ENCODE results near the gene TENM3. TPM values are rescaled to one million over a fixed set of nuclear protein-coding genes. Genes with fewer than 3 reads are reported as not detected.

The TENM3 gene
- total and polyA plus RNA-seq, 2 donors (not counting 3 experiments of a cell fraction or from before 2014, with no cell fraction given) = 3.2 to 6.2 TPM

DNA sequence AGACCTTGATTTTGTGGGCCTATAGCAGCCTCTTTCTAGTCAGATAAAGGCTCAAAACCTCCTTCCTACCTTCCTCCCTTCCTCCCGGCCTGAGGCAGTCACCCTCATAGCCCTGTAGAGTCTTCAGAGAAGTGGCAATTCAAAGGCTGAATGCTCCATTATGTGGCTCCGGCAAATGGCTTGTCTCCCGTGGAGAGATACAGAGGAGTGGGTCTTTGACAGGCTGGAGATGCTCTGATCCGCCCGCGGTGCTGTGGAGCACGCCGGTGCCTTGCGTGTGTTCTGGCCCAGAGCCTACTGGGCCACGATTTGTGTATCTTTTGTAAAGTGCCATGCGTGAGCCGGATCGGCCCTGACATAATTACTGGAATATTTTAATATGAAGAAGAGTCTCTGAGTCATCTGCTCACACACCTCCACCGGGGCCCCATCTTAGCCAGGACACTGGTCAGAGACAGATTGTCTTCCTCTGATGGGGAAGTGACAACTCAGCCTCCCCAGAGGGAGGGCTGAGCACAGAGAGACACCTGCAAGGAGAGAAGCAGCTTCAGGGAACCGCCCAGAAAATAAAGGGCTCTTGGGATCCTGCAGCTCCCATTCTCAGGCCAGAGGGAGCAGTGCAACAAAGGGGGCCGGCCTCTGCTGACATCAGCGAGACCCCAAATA lies 585.3 kb downstream of the TENM3 start:
- DNase-seq (ENCODE audit: low read depth, low spot score) (no peak), FAIRE-seq (no peak)
- POLR2A ChIA-PET = no interaction called here
- no peak overlapping the region for H3K9ac ChIP-seq (replicated peaks; ENCODE audit: extremely low read depth, insufficient read depth, low read length)
- CTCF ChIA-PET = no interaction called here
- no peak overlapping the region for H2AFZ ChIP-seq (ENCODE audit: low read depth, low read length)
- H3K27me3 ChIP-seq (ENCODE audit: control insufficient read depth in 2 of 2, insufficient read depth in 2 of 2, low read length in 2 of 2) = no peaks in the 10 kb centered on the region
- H3K4me1 ChIP-seq (ENCODE audit: control insufficient read depth, extremely low read depth, insufficient read depth, low read length) = no peaks in the 10 kb centered on the region
- dilution Hi-C loops (cut with MboI; ENCODE audit: extremely low pct_ligation_motif_present, low sequenced_read_pairs) = no loop called here
- intact Hi-C loops (cut with micrococcal nuclease) = no loop called here
- TF ChIP-seq, protein P1, sequence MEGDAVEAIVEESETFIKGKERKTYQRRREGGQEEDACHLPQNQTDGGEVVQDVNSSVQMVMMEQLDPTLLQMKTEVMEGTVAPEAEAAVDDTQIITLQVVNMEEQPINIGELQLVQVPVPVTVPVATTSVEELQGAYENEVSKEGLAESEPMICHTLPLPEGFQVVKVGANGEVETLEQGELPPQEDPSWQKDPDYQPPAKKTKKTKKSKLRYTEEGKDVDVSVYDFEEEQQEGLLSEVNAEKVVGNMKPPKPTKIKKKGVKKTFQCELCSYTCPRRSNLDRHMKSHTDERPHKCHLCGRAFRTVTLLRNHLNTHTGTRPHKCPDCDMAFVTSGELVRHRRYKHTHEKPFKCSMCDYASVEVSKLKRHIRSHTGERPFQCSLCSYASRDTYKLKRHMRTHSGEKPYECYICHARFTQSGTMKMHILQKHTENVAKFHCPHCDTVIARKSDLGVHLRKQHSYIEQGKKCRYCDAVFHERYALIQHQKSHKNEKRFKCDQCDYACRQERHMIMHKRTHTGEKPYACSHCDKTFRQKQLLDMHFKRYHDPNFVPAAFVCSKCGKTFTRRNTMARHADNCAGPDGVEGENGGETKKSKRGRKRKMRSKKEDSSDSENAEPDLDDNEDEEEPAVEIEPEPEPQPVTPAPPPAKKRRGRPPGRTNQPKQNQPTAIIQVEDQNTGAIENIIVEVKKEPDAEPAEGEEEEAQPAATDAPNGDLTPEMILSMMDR (IDR thresholded peaks at IDR 0.05; ENCODE audit: extremely low read depth in 1 of 2, insufficient read depth in 1 of 2, low read depth in 1 of 2, low read length in 2 of 2) = no peak
- TF ChIP-seq GATA2 (IDR thresholded peaks at IDR 0.05; ENCODE audit: insufficient read depth, insufficient read length, low read depth, low read length) = no peak
- TF ChIP-seq MAX (IDR thresholded peaks at IDR 0.05; ENCODE audit: insufficient read depth, insufficient read length) = no peak
- no peak for TF ChIP-seq POLR2AphosphoS5 (IDR thresholded peaks at IDR 0.05; ENCODE audit: insufficient read depth, low read depth, low read length)
- TF ChIP-seq POLR2A (IDR thresholded peaks at IDR 0.05; ENCODE audit: low read depth, low read length) = no peak
- TF ChIP-seq MYC (IDR thresholded peaks at IDR 0.05; ENCODE audit: low read depth, low read length) = no peak
- TF ChIP-seq FOS (IDR thresholded peaks at IDR 0.05; ENCODE audit: borderline replicate concordance, insufficient read depth, low read length) = no peak
- TF ChIP-seq JUN (IDR thresholded peaks at IDR 0.05; ENCODE audit: borderline replicate concordance, insufficient read depth, insufficient read length, low read depth) = no peak
- no peak for TF ChIP-seq EZH2 (IDR thresholded peaks at IDR 0.05; ENCODE audit: borderline replicate concordance, low read depth, low read length, severe bottlenecking)
- H3K27ac ChIP-seq (ENCODE audit: insufficient read depth, low read depth, low read length) = no peak overlapping the region
- H3K9me1 ChIP-seq (replicated peaks; ENCODE audit: control insufficient read depth, extremely low read depth, insufficient read depth, low read length) = no peaks in the 10 kb centered on the region
- no peaks in the 10 kb centered on the region for H3K79me2 ChIP-seq (ENCODE audit: control insufficient read depth, insufficient read depth, low read length)
- H4K20me1 ChIP-seq (replicated peaks; ENCODE audit: control insufficient read depth, extremely low read depth, insufficient read depth, low read length) = no peaks in the 10 kb centered on the region
- no peak overlapping the region for H3K4me3 ChIP-seq (replicated peaks in 1 of 3; ENCODE audit: insufficient read depth in 1 of 3, low read depth in 1 of 3, low read length in 3 of 3)
- H3K4me2 ChIP-seq (ENCODE audit: insufficient read depth, low read length) = no peak overlapping the region
- BruUV-seq (replicated peaks) = no TSS peak
- H3K9me3 ChIP-seq (replicated peaks; ENCODE audit: control insufficient read depth, insufficient read depth, low read length) = no peaks in the 10 kb centered on the region
- H3K36me3 ChIP-seq (ENCODE audit: control insufficient read depth in 2 of 2, extremely low read depth in 1 of 2, insufficient read depth in 2 of 2, low read length in 2 of 2) = no peaks in the 10 kb centered on the region
